A673 (cell line): Measurements from ENCODE around the gene LIN7B. TPM values are rescaled to one million over a fixed set of nuclear protein-coding genes. Genes with fewer than 3 reads are reported as not detected.

Experiments used
- BruUV-seq: library from RNA; stranded (reverse); fragments of 400-500 nt; replicated peaks from 2 replicates; lab custom pipeline; 2021; lab: Mats Ljungman, UMichigan
- CTCF ChIA-PET: fragments of 300-600 bp; sonication (Branson Sonifier 250); formaldehyde crosslinking; loops from one replicate; lab custom pipeline; 2022; ENCODE audit warnings: antibody characterized with exemption; lab: Charles Lee
- POLR2A ChIA-PET: fragments of 300-600 bp; sonication (Branson Sonifier 250); formaldehyde crosslinking; loops from one replicate; lab custom pipeline; 2022; ENCODE audit warnings: antibody characterized with exemption; ENCODE audit not compliant: low non-redundant PET; lab: Charles Lee
- DNase-seq: peaks from one replicate; pipeline ENCODE4 v3.0.0-alpha.2; 2015; ENCODE audit warnings: low spot score
- H3K27ac ChIP-seq: fragments of 200-600 bp; sonication (generic); 2 replicates; pipeline ENCODE4 v1.5.1; 2016; ENCODE audit warnings: mixed run types, low read depth, mild to moderate bottlenecking, mixed read lengths, antibody characterized with exemption, low read length; ENCODE audit not compliant: poor library complexity, severe bottlenecking
- H3K27me3 ChIP-seq: fragments of 200-600 bp; sonication (generic); replicated peaks from 2 replicates; pipeline ENCODE4 v1.6.1; 2017; ENCODE audit warnings: mixed run types, low read depth, mild to moderate bottlenecking, mixed read lengths, antibody characterized with exemption, low read length; ENCODE audit not compliant: insufficient read depth, poor library complexity
- H3K36me3 ChIP-seq: fragments of 200-600 bp; sonication (generic); 2 replicates; pipeline ENCODE4 v1.6.1; 2016; ENCODE audit warnings: mixed run types, mild to moderate bottlenecking, mixed read lengths, antibody characterized with exemption, low read length; ENCODE audit not compliant: insufficient read depth, poor library complexity, severe bottlenecking
- H3K4me1 ChIP-seq: fragments of 200-600 bp; sonication (generic); 2 replicates; pipeline ENCODE4 v1.6.1; 2017; ENCODE audit warnings: mixed run types, mild to moderate bottlenecking, mixed read lengths, antibody characterized with exemption, low read length; ENCODE audit not compliant: insufficient read depth, poor library complexity, severe bottlenecking
- H3K4me3 ChIP-seq: fragments of 200-600 bp; sonication (generic); 2 replicates; pipeline ENCODE4 v1.5.1; 2016; ENCODE audit warnings: low read depth, mixed run types, mild to moderate bottlenecking, mixed read lengths, low read length; ENCODE audit not compliant: poor library complexity, severe bottlenecking
- H3K9me3 ChIP-seq: fragments of 200-600 bp; sonication (generic); 2 replicates; pipeline ENCODE4 v1.6.1; 2016; ENCODE audit warnings: mixed run types, low read depth, mild to moderate bottlenecking, mixed read lengths, antibody characterized with exemption, low read length; ENCODE audit not compliant: poor library complexity, severe bottlenecking
- CTCF ChIP-seq: fragments of 300-800, 200-600 bp; sonication (generic); conservative IDR thresholded peaks from 2 replicates; pipeline ENCODE4 v1.5.1; 2017; ENCODE audit warnings: low read depth, mild to moderate bottlenecking, antibody characterized with exemption, low read length, moderate library complexity, mixed read lengths
- EZH2 ChIP-seq: fragments of 200-600 bp; sonication (generic); IDR thresholded peaks from 2 replicates; pipeline ENCODE4 v1.6.1; 2017; ENCODE audit warnings: borderline replicate concordance, low read depth, mild to moderate bottlenecking, mixed read lengths, antibody characterized with exemption, low read length; ENCODE audit not compliant: poor library complexity, severe bottlenecking
- intact Hi-C: fragments of 100-400 bp; cut with micrococcal nuclease; formaldehyde crosslinking; loops from one replicate; pipeline ENCODE4 v1.10.0; 2022; ENCODE audit not compliant: unreplicated experiment
- total RNA-seq: library from RNA; stranded (reverse); gene quantifications from 2 replicates; pipeline ENCODE4 v1.2.3, GENCODE V29; 2021

Gene LIN7B
- total RNA-seq, 1 experiment from 2014 or later: 19.9 TPM

- POLR2A ChIA-PET: interaction anchor here (0.6 kb wide), 1 partner anchor 31 kb away, joined by 6 read pairs; no protein-coding TSS in a partner anchor
- peak overlapping the region; percentile 79 for H3K4me3 ChIP-seq
- no peaks in the 10 kb centered on the region for H3K9me3 ChIP-seq
- peaks cover 18% of the 10 kb centered on the region for H3K4me1 ChIP-seq
- H3K27me3 ChIP-seq: no peaks in the 10 kb centered on the region
- TF ChIP-seq CTCF: no peak
- BruUV-seq: no TSS peak
- DNase-seq: no peak
- H3K27ac ChIP-seq: peak overlapping the region; percentile 97
- no peaks in the 10 kb centered on the region for H3K36me3 ChIP-seq
- CTCF ChIA-PET: interaction anchor here (0.6 kb wide), 1 partner anchor 22 kb away, joined by 8 read pairs; no protein-coding TSS in a partner anchor
- intact Hi-C loops: no loop called here
These were observed 3.8 kb downstream of the LIN7B start for GRCh38 chr19:49117677-49118564.

GRCh38 chr19:49118565-49119410 lies 4.6 kb downstream of the LIN7B start, which contains the start of gene C19orf73:
Gene C19orf73, minus strand, starts transcription at chr19:49119143. Its CDS starts 121 bp downstream, at chr19:49119022.
- Histone ChIP-seq H3K4me1 (peaks cover 15% of the 10 kb centered on the region), H3K4me3 (peak within 1 kb of the TSS; percentile 79), H3K9me3 (no peaks in the 10 kb centered on the region), H3K27me3 (no peaks in the 10 kb centered on the region), H3K36me3 (no peaks in the 10 kb centered on the region), H3K27ac (peak within 1 kb of the TSS; percentile 97)
- CTCF ChIA-PET: no interaction called here
- TF ChIP-seq EZH2 (no peak), CTCF (peak; percentile 38)
- peak; percentile 96 for DNase-seq
- BruUV-seq: TSS peak; percentile 76
- intact Hi-C loops: no loop called here
- POLR2A ChIA-PET: interaction anchor here (0.8 kb wide), 1 partner anchor 21 kb away, joined by 5 read pairs; no protein-coding TSS in a partner anchor
